RWPE2 (cell line): ENCODE results near the gene LIN37.
A peak's percentile ranks its signal among the peaks of the same experiment; 100 is the strongest.

Source experiments
- ATAC-seq: fragments of 200-7000 bp; cut with Tn5 transposase; 3 replicates; pipeline ENCODE4 v1.9.1; 2021; ENCODE audit warnings: low read depth
- DNase-seq: peaks from one replicate; pipeline ENCODE4 v3.0.0-alpha.2; 2020; ENCODE audit warnings: low spot score
- H3K27ac ChIP-seq: fragments of 450-650 bp; 2 replicates; pipeline ENCODE4 v1.5.1; 2017; ENCODE audit warnings: mild to moderate bottlenecking; ENCODE audit not compliant: poor library complexity, severe bottlenecking
- H3K27me3 ChIP-seq: fragments of 250-450 bp; sonication (Bioruptor Pico); 2 replicates; pipeline ENCODE4 v1.5.1; 2021; ENCODE audit warnings: mild to moderate bottlenecking, moderate library complexity; ENCODE audit not compliant: insufficient read depth, poor library complexity, severe bottlenecking
- H3K36me3 ChIP-seq: fragments of 250-450 bp; sonication (Bioruptor Pico); 2 replicates; pipeline ENCODE4 v1.5.1; 2020; ENCODE audit warnings: low read depth, mild to moderate bottlenecking, moderate library complexity
- H3K4me1 ChIP-seq: fragments of 250-450 bp; sonication (Bioruptor Pico); 2 replicates; pipeline ENCODE4 v1.5.1; 2021; ENCODE audit warnings: mild to moderate bottlenecking, moderate library complexity; ENCODE audit not compliant: insufficient read depth, poor library complexity, severe bottlenecking
- H3K4me3 ChIP-seq: fragments of 250-450 bp; sonication (Bioruptor Pico); 2 replicates; pipeline ENCODE4 v1.5.1; 2021; ENCODE audit warnings: mild to moderate bottlenecking, moderate library complexity; ENCODE audit not compliant: severe bottlenecking
- H3K9me3 ChIP-seq: fragments of 250-450 bp; sonication (Bioruptor Pico); 2 replicates; pipeline ENCODE4 v1.5.1; 2021; ENCODE audit warnings: mild to moderate bottlenecking, moderate library complexity; ENCODE audit not compliant: severe bottlenecking
- TF ChIP-seq, protein P1 (sequence below): fragments of 450-650 bp; IDR thresholded peaks from one replicate; pipeline ENCODE4 v1.5.1; 2017; ENCODE audit warnings: mild to moderate bottlenecking, moderate library complexity; ENCODE audit not compliant: poor library complexity, severe bottlenecking

The LIN37 gene, protein sequence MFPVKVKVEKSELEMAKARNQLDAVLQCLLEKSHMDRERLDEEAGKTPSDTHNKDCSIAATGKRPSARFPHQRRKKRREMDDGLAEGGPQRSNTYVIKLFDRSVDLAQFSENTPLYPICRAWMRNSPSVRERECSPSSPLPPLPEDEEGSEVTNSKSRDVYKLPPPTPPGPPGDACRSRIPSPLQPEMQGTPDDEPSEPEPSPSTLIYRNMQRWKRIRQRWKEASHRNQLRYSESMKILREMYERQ

DNA sequence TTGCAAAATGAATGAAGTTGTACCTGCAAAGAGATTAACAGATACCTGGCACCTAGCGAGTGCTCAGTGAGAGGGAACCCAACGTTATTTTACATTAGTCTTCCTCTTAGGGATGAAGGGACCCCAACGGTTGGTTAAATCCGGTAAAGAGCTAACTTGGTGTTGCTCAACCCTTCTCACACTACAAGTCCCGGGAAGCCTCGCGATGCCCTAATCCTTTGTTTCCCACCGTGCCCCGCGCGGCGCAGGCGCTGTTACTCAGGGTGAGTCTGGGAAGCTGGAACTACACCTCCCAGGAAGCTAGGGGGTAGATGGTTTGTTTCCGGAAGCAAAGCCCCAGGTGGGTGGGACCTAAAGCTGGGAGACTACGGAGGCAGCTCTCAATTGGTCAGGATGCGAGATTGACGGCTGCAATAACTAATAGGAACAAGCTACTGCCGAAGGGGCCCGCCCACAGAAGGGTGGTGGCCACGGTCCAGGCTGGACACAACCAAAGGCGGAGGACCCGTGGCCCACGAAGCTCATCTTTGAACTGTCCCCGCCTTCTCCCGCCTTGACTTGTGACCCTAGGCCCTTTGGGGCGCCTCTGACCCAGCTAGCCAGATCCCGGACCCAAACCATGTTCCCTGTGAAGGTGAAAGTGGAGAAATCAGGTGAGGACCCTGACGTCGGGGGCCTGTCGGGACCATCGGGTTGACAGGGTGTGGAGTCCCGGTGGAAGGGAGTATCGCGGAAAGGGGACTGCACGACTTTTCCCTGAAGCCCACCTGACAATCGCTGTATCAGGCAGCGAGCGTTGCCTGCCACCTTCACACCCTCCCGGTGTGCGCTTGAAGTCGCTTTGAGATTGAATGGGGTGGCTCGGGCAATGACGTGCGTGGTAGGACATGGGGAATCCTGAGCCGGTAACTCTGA is at the start of gene LIN37:
Gene LIN37 (plus strand): TSS at position 471 of the 915 bp plus-strand sequence. CDS start 149 bp downstream, at position 620.
- Histone ChIP-seq H3K27ac (no peak within 1 kb of the TSS), H3K9me3 (no peaks in the 10 kb centered on the region), H3K36me3 (no peaks in the 10 kb centered on the region), H3K4me1 (no peaks in the 10 kb centered on the region), H3K27me3 (no peaks in the 10 kb centered on the region), H3K4me3 (peak within 1 kb of the TSS; percentile 72)
- peak; percentile 86 for ATAC-seq
- DNase-seq = peak; percentile 98
- TF ChIP-seq, protein P1, sequence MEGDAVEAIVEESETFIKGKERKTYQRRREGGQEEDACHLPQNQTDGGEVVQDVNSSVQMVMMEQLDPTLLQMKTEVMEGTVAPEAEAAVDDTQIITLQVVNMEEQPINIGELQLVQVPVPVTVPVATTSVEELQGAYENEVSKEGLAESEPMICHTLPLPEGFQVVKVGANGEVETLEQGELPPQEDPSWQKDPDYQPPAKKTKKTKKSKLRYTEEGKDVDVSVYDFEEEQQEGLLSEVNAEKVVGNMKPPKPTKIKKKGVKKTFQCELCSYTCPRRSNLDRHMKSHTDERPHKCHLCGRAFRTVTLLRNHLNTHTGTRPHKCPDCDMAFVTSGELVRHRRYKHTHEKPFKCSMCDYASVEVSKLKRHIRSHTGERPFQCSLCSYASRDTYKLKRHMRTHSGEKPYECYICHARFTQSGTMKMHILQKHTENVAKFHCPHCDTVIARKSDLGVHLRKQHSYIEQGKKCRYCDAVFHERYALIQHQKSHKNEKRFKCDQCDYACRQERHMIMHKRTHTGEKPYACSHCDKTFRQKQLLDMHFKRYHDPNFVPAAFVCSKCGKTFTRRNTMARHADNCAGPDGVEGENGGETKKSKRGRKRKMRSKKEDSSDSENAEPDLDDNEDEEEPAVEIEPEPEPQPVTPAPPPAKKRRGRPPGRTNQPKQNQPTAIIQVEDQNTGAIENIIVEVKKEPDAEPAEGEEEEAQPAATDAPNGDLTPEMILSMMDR = no peak

DNA sequence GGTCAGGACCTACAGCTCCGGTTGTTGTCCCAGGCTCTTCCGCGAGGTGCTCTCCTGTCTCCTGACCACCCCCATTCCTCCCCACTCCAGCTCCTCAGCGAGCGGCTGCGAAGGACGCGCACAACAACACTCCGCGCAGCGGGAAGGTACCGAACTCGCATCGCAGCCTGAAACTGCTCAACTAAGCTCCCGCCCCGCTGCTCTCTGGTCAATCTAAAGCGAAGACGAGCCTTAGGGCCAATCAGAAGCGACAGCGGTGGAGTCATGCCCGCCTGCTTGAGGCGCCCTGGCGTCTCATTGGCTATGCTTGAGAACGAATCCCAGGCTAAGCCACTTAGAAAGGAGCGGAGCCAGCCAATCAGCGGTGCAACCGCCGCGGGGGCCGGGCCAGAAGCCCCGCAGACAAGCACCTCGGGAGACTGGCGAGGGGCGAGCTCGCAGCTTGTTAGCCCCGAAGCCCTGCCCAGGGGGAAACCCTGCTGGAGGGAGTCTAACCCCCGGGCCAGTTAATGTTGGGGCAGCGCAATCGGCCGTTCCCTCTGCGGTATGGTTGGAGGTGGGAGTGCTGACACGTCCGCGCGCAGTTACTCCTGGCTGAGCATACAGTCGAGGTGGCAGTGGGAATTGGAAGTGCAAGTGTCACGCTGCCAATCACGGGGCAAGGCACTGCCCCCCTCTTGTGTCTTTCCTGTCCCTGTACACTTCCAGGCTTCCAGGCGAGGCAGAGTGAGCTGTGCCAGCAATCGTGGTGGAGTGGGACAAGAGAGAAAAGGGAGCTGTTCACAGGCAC is 46.0 kb upstream of the LIN37 start:
- TF ChIP-seq, protein P1 = no peak
- Histone ChIP-seq H3K36me3 (no peaks in the 10 kb centered on the region), H3K27ac (no peak overlapping the region), H3K27me3 (no peaks in the 10 kb centered on the region), H3K4me3 (peak overlapping the region; percentile 49), H3K4me1 (no peaks in the 10 kb centered on the region), H3K9me3 (no peaks in the 10 kb centered on the region)
- ATAC-seq = peak; percentile 99
- DNase-seq = peak; percentile 95

DNA sequence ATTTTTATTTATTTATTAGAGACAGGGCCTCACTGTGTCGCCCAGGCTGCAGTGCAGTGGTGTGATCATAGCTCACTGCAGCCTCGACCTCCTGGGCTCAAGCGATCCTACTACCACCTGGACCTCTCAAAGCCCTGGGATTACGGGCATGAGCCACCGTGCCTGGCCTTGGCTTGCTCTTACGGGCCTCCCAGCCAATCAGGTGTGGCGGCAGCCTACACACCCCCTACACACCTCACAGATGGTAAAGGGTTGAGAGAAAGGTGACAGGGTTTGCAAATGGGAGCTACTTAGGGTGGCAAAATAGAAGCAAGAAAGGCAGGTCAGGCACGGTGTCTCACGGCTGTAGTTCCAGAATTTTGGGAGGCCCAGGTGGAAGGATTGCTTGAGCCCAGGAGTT is 45.0 kb upstream of the LIN37 start:
- Histone ChIP-seq H3K27ac (no peak overlapping the region), H3K4me1 (no peaks in the 10 kb centered on the region), H3K9me3 (no peaks in the 10 kb centered on the region), H3K27me3 (no peaks in the 10 kb centered on the region), H3K36me3 (no peaks in the 10 kb centered on the region), H3K4me3 (no peak overlapping the region)
- TF ChIP-seq, protein P1 = no peak
- ATAC-seq = no peak
- no peak for DNase-seq

DNA sequence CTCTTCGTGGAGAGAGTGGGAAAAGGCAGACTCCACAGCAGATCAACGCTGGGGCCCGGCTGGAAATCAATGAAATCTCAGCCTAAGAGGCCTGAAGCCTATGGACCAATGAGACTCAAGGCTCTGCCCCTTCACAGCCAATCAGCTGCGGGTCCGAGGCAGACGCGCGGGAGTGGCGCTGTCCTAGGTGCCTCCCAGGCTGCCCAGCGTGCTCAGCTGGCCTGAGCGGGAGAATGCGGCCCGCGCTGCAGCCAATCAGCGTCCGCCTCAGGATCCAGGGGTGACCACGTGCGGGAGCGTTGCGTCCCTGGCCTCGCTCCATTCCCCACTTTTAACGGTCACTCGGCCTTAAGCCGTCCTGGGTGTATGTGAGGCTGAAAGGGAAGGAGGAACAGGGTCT is 44.2 kb upstream of the LIN37 start, which contains the start of gene ZBTB32:
Gene ZBTB32 (plus strand): TSS at position 341 of the 400 bp plus-strand sequence. CDS start 10,069 bp downstream, outside the sequence.
- ATAC-seq (peak; percentile 26; the same call in 1 of the 3 replicates), DNase-seq (no peak)
- no peak within 1 kb of the TSS for H3K4me3 ChIP-seq

More for the DNA sequence above, 44.2 kb upstream of the LIN37 start, which contains the start of gene ZBTB32:
- Histone ChIP-seq H3K36me3 (no peaks in the 10 kb centered on the region), H3K9me3 (no peaks in the 10 kb centered on the region), H3K27ac (no peak within 1 kb of the TSS), H3K27me3 (no peaks in the 10 kb centered on the region), H3K4me1 (no peaks in the 10 kb centered on the region)
- TF ChIP-seq, protein P1 = no peak
